OCI-LY7 (cell line): ENCODE results near the gene THUMPD1.

Experiments used
- CTCF ChIP-seq: fragments of 200-600 bp; sonication (generic); conservative IDR thresholded peaks from 2 replicates; pipeline ENCODE4 v1.5.1; 2014; ENCODE audit warnings: mild to moderate bottlenecking, antibody characterized with exemption, low read length, moderate library complexity, mixed read lengths
- EZH2phosphoT487 ChIP-seq: fragments of 200-600 bp; sonication (generic); IDR thresholded peaks from 2 replicates; pipeline ENCODE4 v1.6.1; 2018; ENCODE audit warnings: low read depth, borderline replicate concordance, mild to moderate bottlenecking, mixed run types, antibody characterized with exemption, low read length, moderate library complexity, mixed read lengths

DNA sequence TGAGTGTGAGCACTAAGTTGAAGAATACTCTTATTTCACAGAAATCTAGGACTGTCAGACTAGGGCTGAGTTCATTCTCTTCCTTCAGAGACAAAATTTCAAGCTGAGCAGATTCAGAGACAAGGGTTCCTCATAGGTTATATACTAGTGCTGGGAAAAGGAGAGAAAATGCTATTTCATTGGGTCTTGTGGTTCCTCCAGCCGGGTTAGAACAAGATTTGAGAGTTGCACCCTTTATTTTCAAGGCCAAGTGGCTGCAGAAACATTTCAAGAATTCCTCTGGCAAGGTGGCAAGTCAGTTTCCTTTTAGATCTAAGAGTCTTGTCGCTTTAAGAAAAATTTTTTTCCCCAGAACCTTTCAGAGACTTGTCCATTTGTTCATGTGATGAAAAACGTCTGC lies 6.8 kb downstream of the THUMPD1 start:
- no peak for TF ChIP-seq CTCF
- no peak for TF ChIP-seq EZH2phosphoT487
